Measurements from ENCODE around the gene TK2. TPM values are rescaled to one million over a fixed set of nuclear protein-coding genes. Genes with fewer than 3 reads are reported as not detected.
A peak's percentile ranks its signal among the peaks of the same experiment; 100 is the strongest.

Gene TK2
- total RNA-seq, 4 donors from 2014 or later, result 15.7 to 20.6 (median 16.6) TPM

DNA sequence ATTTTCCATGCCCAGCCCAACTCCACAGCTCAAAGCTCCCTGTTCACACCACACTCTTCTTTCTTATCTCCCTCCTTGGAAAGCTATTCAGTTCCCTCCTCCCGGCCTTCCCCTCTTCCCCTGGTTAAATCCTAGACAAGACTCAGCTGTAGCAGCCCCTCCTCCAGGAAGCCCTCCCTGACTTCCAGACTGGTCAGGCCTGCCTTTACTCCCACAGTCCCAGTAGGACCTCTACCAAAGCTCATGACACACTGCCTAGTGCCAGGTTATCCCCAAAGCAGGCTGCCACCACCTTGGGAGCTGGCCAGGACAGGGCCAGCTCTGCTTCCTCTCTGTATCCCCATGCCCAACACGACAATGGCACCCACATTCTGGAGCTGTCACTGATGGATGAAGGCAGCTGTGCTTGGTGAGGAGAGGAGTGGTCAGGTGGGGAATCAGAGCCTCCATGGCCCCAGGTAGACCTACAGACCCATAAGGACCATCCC lies 72.8 kb downstream of the TK2 start:
- H3K9me3 ChIP-seq, result no peaks in the 10 kb centered on the region
- DNase-seq, result no peak
- H3K4me1 ChIP-seq, result no peaks in the 10 kb centered on the region
- in situ Hi-C loops (cut with MboI; ENCODE audit: low pct_ligation_motif_present in 1 of 4, low pct_unique_long_range_greater_than_20kb in 1 of 4, low sequenced_read_pairs in 3 of 4) (loop anchor here in 3 of 4 donors (5.0 to 25.0 kb wide), 2 partner anchors 70 to 110 kb away; partner anchors contain the start of gene CMTM2 (in 2 of the 3)), intact Hi-C loops (cut with DNase I; ENCODE audit: low total_unique reads) (no loop called here)
- H3K27ac ChIP-seq, result no peak overlapping the region
- H3K4me3 ChIP-seq, result no peak overlapping the region
- peaks cover 14% of the 10 kb centered on the region for H3K27me3 ChIP-seq
- H3K36me3 ChIP-seq, result no peaks in the 10 kb centered on the region
- WGBS, 2 donors (ENCODE audit: low coverage in 1 of 2), result 40 to 54% methylated on average over 1 to 2 of the region's 2 CpGs
- no peak for TF ChIP-seq CTCF (IDR thresholded peaks at IDR 0.05)
- no peak for TF ChIP-seq POLR2AphosphoS5 (IDR thresholded peaks at IDR 0.05)
- TF ChIP-seq POLR2A (IDR thresholded peaks at IDR 0.05), result no peak
- no peak for TF ChIP-seq EP300 (IDR thresholded peaks at IDR 0.05; ENCODE audit: low read depth)

DNA sequence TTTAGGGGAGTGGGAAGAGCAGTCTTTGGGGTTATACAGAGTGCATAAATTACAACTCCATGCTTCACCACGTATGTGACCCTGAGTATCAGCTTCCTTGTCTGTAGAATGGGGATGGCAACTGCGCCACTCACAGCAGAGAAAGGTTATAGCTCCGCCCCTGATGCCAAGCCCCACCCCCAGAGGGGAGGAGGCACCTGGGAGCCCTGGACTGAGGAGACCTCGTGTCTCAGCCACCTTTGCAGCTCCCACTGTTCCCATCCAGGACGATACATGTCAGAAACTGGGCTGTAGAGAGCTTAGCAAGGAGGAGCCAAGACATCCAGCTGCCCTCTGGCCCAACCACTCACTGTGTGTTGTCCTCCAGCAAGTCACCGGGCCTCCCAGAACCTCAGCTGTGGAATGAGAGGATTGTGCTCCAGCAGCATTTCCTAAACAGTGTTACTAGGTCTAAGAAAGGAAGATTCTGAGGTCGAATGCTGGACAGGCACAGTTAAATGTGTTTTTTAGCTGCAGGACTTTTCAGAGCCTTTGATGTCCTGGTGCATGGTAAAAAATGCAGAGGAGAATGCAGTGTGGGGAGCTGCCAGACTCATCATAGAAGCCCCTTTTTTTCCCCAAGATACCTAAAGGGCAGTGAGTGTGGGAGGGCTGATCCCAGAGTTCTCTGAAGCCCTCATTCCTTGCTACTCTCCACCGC lies 73.4 kb downstream of the TK2 start:
- in situ Hi-C loops (cut with MboI; ENCODE audit: low pct_ligation_motif_present in 1 of 4, low pct_unique_long_range_greater_than_20kb in 1 of 4, low sequenced_read_pairs in 3 of 4) (loop anchor here in 3 of 4 donors (5.0 to 25.0 kb wide), 2 partner anchors 69 to 111 kb away; partner anchors contain the start of gene CMTM2 (in 2 of the 3)), intact Hi-C loops (cut with DNase I; ENCODE audit: low total_unique reads) (no loop called here)
- Histone ChIP-seq H3K4me1 (no peaks in the 10 kb centered on the region), H3K4me3 (no peak overlapping the region), H3K27me3 (peaks cover 14% of the 10 kb centered on the region), H3K9me3 (no peaks in the 10 kb centered on the region), H3K36me3 (no peaks in the 10 kb centered on the region), H3K27ac (no peak overlapping the region)
- TF ChIP-seq POLR2AphosphoS5 (IDR thresholded peaks at IDR 0.05) (no peak), CTCF (IDR thresholded peaks at IDR 0.05) (no peak), POLR2A (IDR thresholded peaks at IDR 0.05) (no peak), EP300 (IDR thresholded peaks at IDR 0.05; ENCODE audit: low read depth) (no peak)
- no peak for DNase-seq
- 63 to 71% methylated on average over 2 to 8 of the region's 8 CpGs for WGBS, 2 donors (ENCODE audit: low coverage in 1 of 2)

- peaks cover 14% of the 10 kb centered on the region for H3K27me3 ChIP-seq
- intact Hi-C loops (cut with DNase I; ENCODE audit: low total_unique reads) (no loop called here), in situ Hi-C loops (cut with MboI; ENCODE audit: low pct_ligation_motif_present in 1 of 4, low pct_unique_long_range_greater_than_20kb in 1 of 4, low sequenced_read_pairs in 3 of 4) (loop anchor here in 3 of 4 donors (5.0 to 25.0 kb wide), 2 partner anchors 68 to 112 kb away; partner anchors contain the start of gene CMTM2 (in 2 of the 3))
- H3K4me1 ChIP-seq, result no peaks in the 10 kb centered on the region
- no peak for DNase-seq
- no peak overlapping the region for H3K27ac ChIP-seq
- no peaks in the 10 kb centered on the region for H3K36me3 ChIP-seq
- H3K9me3 ChIP-seq, result no peaks in the 10 kb centered on the region
- TF ChIP-seq POLR2AphosphoS5 (IDR thresholded peaks at IDR 0.05), result no peak
- WGBS, 2 donors (ENCODE audit: low coverage in 1 of 2), result 79 to 100% methylated on average over 1 to 2 of the region's 2 CpGs
- no peak overlapping the region for H3K4me3 ChIP-seq
These were observed 74.7 kb downstream of the TK2 start for GRCh38 chr16:66475232-66475631.

- intact Hi-C loops (cut with DNase I; ENCODE audit: low total_unique reads) (no loop called here), in situ Hi-C loops (cut with MboI; ENCODE audit: low pct_ligation_motif_present in 1 of 4, low pct_unique_long_range_greater_than_20kb in 1 of 4, low sequenced_read_pairs in 3 of 4) (loop anchor here in 3 of 4 donors (5.0 to 25.0 kb wide), 2 partner anchors 67 to 113 kb away; partner anchors contain the start of gene CMTM2 (in 2 of the 3))
- DNase-seq, result peak; percentile 27
- no peak overlapping the region for H3K4me3 ChIP-seq
- no peaks in the 10 kb centered on the region for H3K9me3 ChIP-seq
- peaks cover 14% of the 10 kb centered on the region for H3K27me3 ChIP-seq
- H3K27ac ChIP-seq, result no peak overlapping the region
- TF ChIP-seq POLR2AphosphoS5 (IDR thresholded peaks at IDR 0.05) (no peak), CTCF (IDR thresholded peaks at IDR 0.05) (no peak), POLR2A (IDR thresholded peaks at IDR 0.05) (no peak), EP300 (IDR thresholded peaks at IDR 0.05; ENCODE audit: low read depth) (no peak)
- no peaks in the 10 kb centered on the region for H3K4me1 ChIP-seq
- no peaks in the 10 kb centered on the region for H3K36me3 ChIP-seq
- 10 to 25% methylated on average over 2 to 4 of the region's 4 CpGs for WGBS, 2 donors (ENCODE audit: low coverage in 1 of 2)
These were observed 75.1 kb downstream of the TK2 start for GRCh38 chr16:66474750-66475199.

Data from transverse colon (tissue), 4 donors.